T1000 (cell line): ENCODE measurements around the gene UQCRQ.

Experiments used
- DNase-seq: peaks from one replicate; lab custom pipeline; 2025; ENCODE audit warnings: mixed read lengths; lab: John Stamatoyannopoulos, UW

The UQCRQ gene

GRCh38 chr5:132866342-132867045 is at the start of gene UQCRQ, which contains the start of gene GDF9:
Gene UQCRQ (plus strand): TSS chr5:132866642. CDS start chr5:132866882, 240 bp downstream.
Gene GDF9 (minus strand): TSS chr5:132866469. CDS start chr5:132864533, 1,936 bp downstream.
- peak; percentile 94 for DNase-seq

DNA sequence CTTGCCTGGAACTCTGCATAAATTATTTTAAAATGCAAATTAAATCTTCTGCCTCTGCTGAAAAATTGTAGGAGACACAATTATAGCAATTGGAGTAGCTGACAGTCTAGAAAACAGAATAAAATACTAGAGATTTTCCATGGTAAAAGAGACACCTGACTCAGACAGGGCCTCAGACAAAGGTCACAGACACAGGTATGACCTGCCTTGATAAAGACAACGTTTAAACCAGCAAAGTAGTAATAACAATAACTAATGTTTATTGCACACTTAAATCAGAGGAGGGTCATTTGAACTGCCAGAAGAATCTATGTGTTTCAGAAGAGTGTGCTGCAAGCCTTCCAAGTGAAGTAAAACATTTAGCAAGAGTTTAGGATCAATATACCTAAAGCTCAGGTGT is 49.4 kb upstream of the UQCRQ start:
- DNase-seq, result no peak

DNA sequence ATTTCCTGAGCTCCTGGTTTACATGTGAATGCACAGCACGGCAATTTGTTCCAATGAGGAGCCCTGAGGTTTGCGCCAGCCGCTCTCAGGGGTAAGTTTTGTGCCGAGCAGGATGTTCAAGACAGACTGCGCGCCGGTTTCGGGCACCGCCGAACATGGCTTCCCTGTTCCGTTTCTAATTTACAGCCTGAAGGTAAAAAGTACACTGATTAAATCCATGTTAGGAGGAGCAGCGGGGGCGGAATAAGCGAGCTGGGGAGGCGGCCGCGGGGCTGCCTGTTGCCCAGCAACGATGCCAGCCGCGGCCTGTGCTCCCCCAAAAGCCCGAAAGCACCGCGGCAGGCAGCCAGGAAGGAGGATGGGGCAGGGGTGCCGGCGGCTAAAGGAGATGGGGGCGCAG is 47.0 kb upstream of the UQCRQ start:
- DNase-seq, result no peak

DNA sequence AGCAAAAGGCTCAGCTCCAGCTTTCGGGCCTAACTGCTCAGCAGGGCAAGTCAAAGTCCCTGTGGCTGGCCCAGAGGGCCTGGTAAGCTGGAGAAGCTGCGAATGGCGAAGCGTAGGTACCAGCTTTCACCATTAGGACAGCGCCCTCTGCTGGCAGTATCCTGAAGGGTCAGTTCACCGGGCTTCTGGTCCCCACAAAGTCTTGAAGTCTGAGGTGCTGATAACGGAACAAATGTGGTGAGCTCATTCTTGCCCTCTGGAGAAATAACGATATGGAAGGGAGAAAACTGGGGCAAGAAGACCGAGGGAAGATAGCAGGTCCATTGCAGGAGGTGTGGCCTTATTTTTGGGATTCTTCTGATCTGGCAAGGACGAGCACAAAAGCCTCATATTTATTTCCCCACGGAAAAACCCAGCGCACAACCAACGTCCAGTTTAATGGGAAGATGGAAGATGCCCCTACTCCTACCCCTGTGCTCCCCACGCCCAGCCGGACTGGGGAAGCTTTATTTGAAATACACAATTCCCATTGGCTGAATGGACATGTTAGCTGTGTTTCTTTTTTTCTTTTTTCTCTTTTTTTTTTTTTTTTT is 46.2 kb upstream of the UQCRQ start:
- peak; percentile 74 for DNase-seq

- no peak for DNase-seq
Observed at GRCh38 chr5:132821350-132821749, 45.1 kb upstream of the UQCRQ start.

GRCh38 chr5:132821791-132822190 is 44.7 kb upstream of the UQCRQ start:
- no peak for DNase-seq

- DNase-seq, result no peak
Observed at GRCh38 chr5:132822650-132823480, 43.6 kb upstream of the UQCRQ start.

DNA sequence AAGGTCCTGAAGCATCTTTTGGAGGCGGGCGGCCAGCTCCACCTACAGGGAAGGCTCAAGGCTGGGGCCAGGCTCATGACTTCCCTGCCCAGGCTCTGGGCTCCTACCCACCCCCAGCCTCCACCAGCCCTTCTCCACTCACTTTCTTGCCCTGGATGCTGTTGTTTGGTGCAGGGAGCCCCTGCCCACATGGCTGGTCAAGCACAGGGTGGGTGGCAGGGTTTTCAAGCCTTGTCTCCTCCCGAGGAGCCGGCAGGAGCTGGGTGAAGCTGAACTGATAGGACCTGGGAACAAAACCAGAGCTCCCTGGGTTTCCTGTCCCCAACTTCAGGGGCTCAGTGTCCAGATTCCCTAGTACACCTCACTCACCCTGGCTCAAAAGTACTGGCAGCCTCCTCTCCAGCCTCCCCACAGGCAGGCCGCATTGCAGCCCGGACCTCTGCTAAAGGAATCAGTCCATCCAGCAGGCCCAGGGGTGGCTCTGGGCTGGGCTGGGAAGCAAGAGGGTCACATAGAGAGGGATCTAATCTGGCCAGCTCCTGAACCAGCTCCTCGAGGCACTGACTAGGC is 42.9 kb upstream of the UQCRQ start:
- no peak for DNase-seq

DNA sequence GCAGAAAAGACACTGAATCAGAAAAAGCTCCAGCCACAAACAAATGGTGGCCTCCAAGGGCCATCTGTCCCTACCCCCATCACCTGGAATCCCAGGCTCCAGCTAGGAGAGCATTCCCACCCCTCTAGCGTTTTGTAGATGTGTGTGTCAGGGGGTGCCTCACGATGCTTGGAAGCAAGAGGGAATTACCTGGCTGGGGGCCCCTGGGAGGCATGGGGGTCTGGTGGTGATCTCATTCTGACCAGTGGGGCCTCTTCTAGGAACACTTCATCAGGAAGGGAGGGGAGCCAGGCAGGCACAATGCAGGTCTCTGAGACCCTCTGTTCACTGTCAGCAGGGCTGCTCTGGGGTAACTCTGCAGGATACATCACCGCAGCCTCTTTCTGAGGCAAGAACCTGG is 42.0 kb upstream of the UQCRQ start:
- no peak for DNase-seq

GRCh38 chr5:132825033-132825833 is 41.2 kb upstream of the UQCRQ start:
- DNase-seq, result no peak

DNA sequence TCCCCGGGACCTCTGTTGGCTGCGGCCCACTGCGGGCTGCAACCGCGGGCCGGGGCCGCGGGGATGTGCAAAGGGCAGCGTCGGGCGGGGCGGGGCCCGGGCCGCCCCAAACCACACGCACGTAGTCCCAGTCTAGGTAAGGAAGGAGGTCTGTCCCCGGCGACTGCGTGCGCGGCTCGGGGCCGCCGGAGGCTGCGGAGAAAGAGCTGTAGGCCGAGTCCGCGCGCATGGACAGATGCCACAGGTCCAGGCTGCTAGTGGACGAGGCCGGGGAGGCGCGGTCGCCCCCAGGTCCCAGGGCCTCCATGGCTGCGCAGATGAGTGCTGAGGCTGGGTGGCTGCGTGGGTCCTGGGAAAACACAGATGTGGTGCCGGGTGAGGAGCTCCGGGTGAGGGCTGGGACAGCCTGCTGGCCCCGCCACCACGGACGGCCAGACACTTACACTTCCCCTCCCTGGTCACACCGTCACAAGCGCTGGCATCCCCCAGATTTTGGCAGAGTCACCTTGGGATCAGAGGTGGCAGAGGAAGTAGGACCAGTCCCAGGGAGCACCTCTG is 40.5 kb upstream of the UQCRQ start:
- DNase-seq, result no peak

- DNase-seq, result no peak
Observed at GRCh38 chr5:132826424-132827082, 39.9 kb upstream of the UQCRQ start.

- no peak for DNase-seq
Observed at GRCh38 chr5:132827943-132828673, 38.3 kb upstream of the UQCRQ start.

- no peak for DNase-seq
Observed at GRCh38 chr5:132828846-132829494, 37.5 kb upstream of the UQCRQ start.

DNA sequence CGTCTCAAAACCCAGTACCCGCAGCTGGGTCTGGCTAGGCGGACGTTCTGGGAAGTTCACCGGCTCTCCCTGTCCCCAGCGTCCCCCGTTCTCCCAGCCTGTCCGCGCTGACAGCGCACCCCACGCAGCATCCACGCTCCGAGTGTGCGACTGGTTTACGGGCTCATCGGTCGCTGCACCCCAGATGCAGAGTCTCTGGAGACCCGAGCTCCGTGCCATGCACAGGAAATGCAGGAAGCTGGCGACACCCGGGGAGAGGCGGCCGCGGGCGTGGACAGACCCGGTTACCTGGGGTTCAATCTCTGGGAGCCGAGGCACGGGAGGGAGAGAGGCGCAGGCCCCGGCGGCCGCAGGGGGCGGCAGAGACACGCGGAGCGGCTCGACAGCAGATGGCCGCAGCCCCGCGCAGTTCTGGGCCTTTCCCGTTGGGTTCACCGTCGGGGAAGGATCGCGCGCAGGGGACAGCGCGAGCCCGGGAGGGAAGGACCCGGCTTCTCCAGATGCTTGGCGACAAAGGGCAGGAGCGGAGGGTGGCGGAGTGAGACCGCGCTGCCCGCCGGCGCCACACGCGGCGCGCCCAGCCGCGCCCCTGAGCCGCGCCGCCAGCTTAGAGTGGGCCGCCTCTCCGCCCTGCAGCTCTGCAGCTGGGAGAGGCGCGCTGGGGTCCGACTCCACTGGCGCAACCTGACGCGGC is 36.6 kb upstream of the UQCRQ start:
- peak; percentile 43 for DNase-seq

- DNase-seq, result no peak
Observed at GRCh38 chr5:132830436-132831094, 35.9 kb upstream of the UQCRQ start, which contains the start of gene SHROOM1. Gene SHROOM1 (minus strand): TSS chr5:132830647. CDS start chr5:132826140, 4,507 bp downstream.

- DNase-seq, result no peak
Observed at GRCh38 chr5:132831095-132831860, 35.2 kb upstream of the UQCRQ start.
